PC-3 (cell line): ENCODE data around the gene RIN2.

Source experiments
- CTCF ChIP-seq: fragments of 300-600 bp; sonication (generic); conservative IDR thresholded peaks from 2 replicates; pipeline ENCODE4 v1.5.1; 2017; ENCODE audit warnings: antibody characterized with exemption, low read depth, mild to moderate bottlenecking, low read length
- EZH2 ChIP-seq: fragments of 300-600 bp; sonication (generic); IDR thresholded peaks from one replicate; pipeline ENCODE4 v1.6.1; 2017; ENCODE audit warnings: antibody characterized with exemption, mild to moderate bottlenecking, low read length; ENCODE audit not compliant: unreplicated experiment

- no peak for TF ChIP-seq CTCF
- no peak for TF ChIP-seq EZH2
Measured at GRCh38 chr20:19794941-19795340, 36.9 kb downstream of the RIN2 start.
